Esophagus squamous epithelium (tissue), 5 donors: ENCODE measurements around the gene KRTAP12-1. TPM values are rescaled to one million over a fixed set of nuclear protein-coding genes. Genes with fewer than 3 reads are reported as not detected.

Source experiments
- DNase-seq: peaks from one replicate; lab custom pipeline; 2025; lab: John Stamatoyannopoulos, UW
- H3K27ac ChIP-seq, 4 donors: fragments of 200-600 bp; sonication (generic); one replicate each; pipeline ENCODE4 v1.5.1; 2016 to 2019; ENCODE audit warnings: mild to moderate bottlenecking in 1 of 4
- H3K27me3 ChIP-seq, 4 donors: fragments of 200-600 bp; sonication (generic); 1 replicate in 3 of 4; 2 replicates in 1 of 4; pipeline versions ENCODE4 v1.5.1 to v1.6.0; 2017 to 2021; ENCODE audit warnings: antibody characterized with exemption in 1 of 4
- H3K36me3 ChIP-seq, 3 donors: fragments of 200-600 bp; sonication (generic); one replicate each; pipeline ENCODE4 v1.5.1; 2016 to 2019
- H3K4me1 ChIP-seq, 3 donors: fragments of 200-600 bp; sonication (generic); one replicate each; pipeline ENCODE4 v1.5.1; 2017 to 2019
- H3K4me3 ChIP-seq, 4 donors: fragments of 200-600 bp; sonication (generic); 1 replicate in 3 of 4; 2 replicates in 1 of 4; pipeline ENCODE4 v1.5.1; 2016 to 2019; ENCODE audit warnings: mild to moderate bottlenecking in 2 of 4, moderate library complexity in 1 of 4
- H3K9me3 ChIP-seq, 3 donors: fragments of 200-600 bp; sonication (generic); one replicate each; pipeline ENCODE4 v1.5.1; 2016 to 2019
- CTCF ChIP-seq, 6 experiments: fragments of 450-650 bp in 4 of 6; fragments of 200-600 bp in 2 of 6; sonication (generic) in 2 of 6; IDR thresholded peaks; one replicate each; pipeline ENCODE4 v1.5.1; 2016 to 2019; ENCODE audit warnings: antibody characterized with exemption in 6 of 6, mild to moderate bottlenecking in 4 of 6, moderate library complexity in 4 of 6
- POLR2A ChIP-seq, 4 donors: fragments of 450-650 bp; IDR thresholded peaks; one replicate each; pipeline ENCODE4 v1.6.1; 2017; ENCODE audit warnings: antibody characterized with exemption in 4 of 4, mild to moderate bottlenecking in 4 of 4, moderate library complexity in 3 of 4
- WGBS, 2 donors: methylation state at CpG; one replicate each; pipeline ENCODE4 v1.1.5; 2018; 5-methylcytosine and 5-hydroxymethylcytosine counted together
- intact Hi-C: fragments of 100-400 bp; cut with DNase I; formaldehyde crosslinking; loops from one replicate; pipeline ENCODE4 v1.15.0; 2022
- total RNA-seq, 4 donors: library from RNA; depleted of rRNA; stranded (reverse); fragments of >200 nt; gene quantifications; one replicate each; pipeline ENCODE4 v1.1.0, GENCODE V29; 2016
- donor health status: DM: yes; HTN: yes; CAD: no.

Gene KRTAP12-1
- total RNA-seq, 4 donors from 2014 or later, result not detected

GRCh38 chr21:44728716-44729115 is 46.8 kb upstream of the KRTAP12-1 start:
- peaks cover 0 to 2% (median 2%) of the 10 kb centered on the region in 3 donors for H3K4me1 ChIP-seq
- H3K27me3 ChIP-seq, result peaks cover 2 to 75% (median 5%) of the 10 kb centered on the region in 4 donors
- no peak overlapping the region for H3K27ac ChIP-seq
- 87 to 88% methylated on average over 14 of the region's 14 CpGs for WGBS, 2 donors
- H3K4me3 ChIP-seq, result no peak overlapping the region
- no peaks in the 10 kb centered on the region for H3K9me3 ChIP-seq
- no peak for TF ChIP-seq POLR2A (IDR thresholded peaks at IDR 0.05)
- no peak for TF ChIP-seq CTCF (IDR thresholded peaks at IDR 0.05)
- intact Hi-C loops, result no loop called here
- no peak for DNase-seq
- no peaks in the 10 kb centered on the region for H3K36me3 ChIP-seq

GRCh38 chr21:44727757-44728156 is 45.8 kb upstream of the KRTAP12-1 start:
- Histone ChIP-seq H3K27me3 (peaks cover 6 to 82% (median 10%) of the 10 kb centered on the region in 4 donors), H3K4me1 (peaks cover 0 to 9% (median 6%) of the 10 kb centered on the region in 3 donors), H3K9me3 (no peaks in the 10 kb centered on the region), H3K36me3 (no peaks in the 10 kb centered on the region), H3K27ac (no peak overlapping the region), H3K4me3 (no peak overlapping the region)
- no peak for DNase-seq
- TF ChIP-seq CTCF (IDR thresholded peaks at IDR 0.05) (no peak), POLR2A (IDR thresholded peaks at IDR 0.05) (no peak)
- WGBS, 2 donors, result 80% methylated on average over 1 to 5 of the region's 9 CpGs
- intact Hi-C loops, result no loop called here

GRCh38 chr21:44727321-44727720 is 45.4 kb upstream of the KRTAP12-1 start:
- H3K27me3 ChIP-seq, result peaks cover 6 to 82% (median 12%) of the 10 kb centered on the region in 4 donors
- intact Hi-C loops, result no loop called here
- TF ChIP-seq POLR2A (IDR thresholded peaks at IDR 0.05) (no peak), CTCF (IDR thresholded peaks at IDR 0.05) (no peak)
- H3K36me3 ChIP-seq, result no peaks in the 10 kb centered on the region
- no peak for DNase-seq
- H3K4me1 ChIP-seq, result peaks cover 0 to 9% (median 6%) of the 10 kb centered on the region in 3 donors
- WGBS, 2 donors, result 93 to 96% methylated on average over 3 to 7 of the region's 8 CpGs
- no peaks in the 10 kb centered on the region for H3K9me3 ChIP-seq
- H3K27ac ChIP-seq, result no peak overlapping the region
- H3K4me3 ChIP-seq, result no peak overlapping the region

- no peak for DNase-seq
- H3K4me1 ChIP-seq, result peaks cover 0 to 9% (median 6%) of the 10 kb centered on the region in 3 donors
- H3K9me3 ChIP-seq, result no peaks in the 10 kb centered on the region
- no peak overlapping the region for H3K27ac ChIP-seq
- 58 to 74% methylated on average over 3 to 4 of the region's 6 CpGs for WGBS, 2 donors
- peaks cover 6 to 85% (median 12%) of the 10 kb centered on the region in 4 donors for H3K27me3 ChIP-seq
- no peak overlapping the region for H3K4me3 ChIP-seq
- intact Hi-C loops, result no loop called here
- no peaks in the 10 kb centered on the region for H3K36me3 ChIP-seq
- TF ChIP-seq CTCF (IDR thresholded peaks at IDR 0.05) (no peak), POLR2A (IDR thresholded peaks at IDR 0.05) (no peak)
These were observed 44.9 kb upstream of the KRTAP12-1 start for GRCh38 chr21:44726826-44727225.

GRCh38 chr21:44724926-44725325 is 43.0 kb upstream of the KRTAP12-1 start:
- 86 to 90% methylated on average over 11 to 14 of the region's 14 CpGs for WGBS, 2 donors
- no peak for DNase-seq

More at GRCh38 chr21:44724926-44725325, 43.0 kb upstream of the KRTAP12-1 start:
- peaks cover 0 to 9% (median 6%) of the 10 kb centered on the region in 3 donors for H3K4me1 ChIP-seq
- no peak overlapping the region for H3K27ac ChIP-seq
- intact Hi-C loops, result no loop called here
- H3K27me3 ChIP-seq, result peaks cover 6 to 90% (median 12%) of the 10 kb centered on the region in 4 donors
- H3K36me3 ChIP-seq, result no peaks in the 10 kb centered on the region
- no peak overlapping the region for H3K4me3 ChIP-seq
- TF ChIP-seq POLR2A (IDR thresholded peaks at IDR 0.05), result no peak
- TF ChIP-seq CTCF (IDR thresholded peaks at IDR 0.05), result no peak
- H3K9me3 ChIP-seq, result no peaks in the 10 kb centered on the region
